SHP77 treated with DMSO at 0.1 percent for 48 hours (cell line): ENCODE data around the gene ITGB2.

Experiments
- DNase-seq: peaks from one replicate; lab custom pipeline; 2025; lab: John Stamatoyannopoulos, UW

Gene ITGB2

GRCh38 chr21:44897326-44898010 lies 23.2 kb downstream of the ITGB2 start:
- no peak for DNase-seq

- no peak for DNase-seq
Measured at GRCh38 chr21:44896561-44897286, 24.0 kb downstream of the ITGB2 start.

- no peak for DNase-seq
Measured at GRCh38 chr21:44895859-44896258, 24.8 kb downstream of the ITGB2 start.

- no peak for DNase-seq
Measured at GRCh38 chr21:44894687-44895302, 25.9 kb downstream of the ITGB2 start.

- DNase-seq = no peak
Measured at GRCh38 chr21:44893948-44894656, 26.6 kb downstream of the ITGB2 start.

DNA sequence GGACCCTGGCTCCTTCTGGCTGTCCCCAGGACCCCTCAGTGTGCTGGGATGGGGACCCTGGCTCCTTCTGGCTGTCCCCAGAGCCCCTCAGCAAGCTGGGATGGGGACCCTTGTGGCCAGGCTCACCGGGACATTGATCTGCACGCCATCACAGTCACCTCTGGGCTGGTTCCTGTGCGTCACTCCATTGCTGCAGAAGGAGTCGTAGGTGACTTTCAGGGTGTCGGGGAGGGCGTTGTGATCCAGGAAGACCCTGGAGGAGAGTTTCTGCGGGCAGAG lies 27.5 kb downstream of the ITGB2 start:
- DNase-seq = no peak

DNA sequence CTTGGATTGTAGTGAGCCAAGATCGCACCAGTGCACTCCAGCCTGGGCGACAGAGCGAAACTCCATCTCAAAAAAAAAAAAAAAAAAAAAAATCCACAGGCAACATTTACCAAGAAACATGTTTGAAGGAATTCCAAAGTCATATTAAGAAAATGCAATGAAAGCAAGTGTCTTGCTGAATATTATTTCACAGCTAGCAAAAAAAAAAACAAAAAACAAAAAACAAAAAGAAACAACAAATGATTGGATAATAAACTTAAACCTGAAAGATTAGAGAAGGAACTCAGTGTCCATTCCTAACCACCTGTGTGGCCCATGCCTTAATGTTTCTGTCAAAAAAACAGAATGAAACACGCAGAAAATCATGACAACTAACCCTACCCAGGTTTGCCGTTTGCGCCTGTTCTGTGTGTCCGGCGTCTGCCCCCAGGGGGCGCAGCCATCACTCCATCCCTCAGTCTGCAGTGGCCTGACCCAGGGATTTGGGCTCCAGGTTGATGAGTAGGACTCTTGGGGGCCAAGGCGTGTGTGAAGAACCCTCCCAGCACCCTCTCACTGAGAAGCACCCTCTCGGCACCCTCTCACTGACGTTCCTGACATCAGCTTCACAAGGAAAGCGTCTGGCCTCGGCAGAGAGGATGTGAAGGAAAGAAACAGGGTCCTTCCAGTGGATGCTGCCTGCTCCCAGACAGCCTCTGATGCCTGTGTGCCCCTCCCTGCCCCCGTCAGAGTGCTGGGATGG lies 28.0 kb downstream of the ITGB2 start:
- no peak for DNase-seq

- DNase-seq = no peak
Measured at GRCh38 chr21:44892095-44892494, 28.6 kb downstream of the ITGB2 start.

- DNase-seq = no peak
Measured at GRCh38 chr21:44891631-44892031, 29.1 kb downstream of the ITGB2 start.

DNA sequence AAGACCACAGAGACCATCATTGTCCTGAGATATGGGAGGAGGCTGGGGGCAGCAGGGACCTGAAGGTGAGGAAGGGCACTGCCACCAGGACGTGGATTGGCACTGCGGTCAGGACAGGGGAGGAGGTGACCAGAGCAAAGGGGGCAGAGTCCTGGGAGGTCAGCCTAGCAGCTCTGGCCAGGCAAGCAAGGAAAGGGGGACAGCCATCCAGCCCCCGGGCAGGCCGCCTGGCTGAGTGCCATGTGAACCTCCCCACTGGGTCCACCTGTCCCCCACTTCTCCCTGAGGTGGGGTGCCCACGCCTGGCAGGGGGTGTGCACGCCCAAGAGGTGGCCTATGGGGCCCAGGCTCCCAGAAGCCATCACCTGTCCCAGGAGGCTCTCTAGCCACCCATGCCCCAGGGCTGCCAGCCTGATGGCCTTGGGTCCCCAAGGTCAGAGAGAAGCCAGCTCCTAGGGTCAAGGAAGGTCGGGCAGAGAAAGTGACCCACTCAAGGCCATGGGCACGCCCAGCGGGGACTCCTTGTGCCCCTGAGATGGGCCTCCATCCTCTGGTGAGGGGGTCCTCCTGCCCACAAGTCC lies 29.6 kb downstream of the ITGB2 start:
- no peak for DNase-seq

- DNase-seq = no peak
Measured at GRCh38 chr21:44890338-44890931, 30.3 kb downstream of the ITGB2 start.

- DNase-seq = no peak
Measured at GRCh38 chr21:44889625-44890337, 30.9 kb downstream of the ITGB2 start.

GRCh38 chr21:44888581-44889550 lies 31.8 kb downstream of the ITGB2 start:
- DNase-seq = no peak

DNA sequence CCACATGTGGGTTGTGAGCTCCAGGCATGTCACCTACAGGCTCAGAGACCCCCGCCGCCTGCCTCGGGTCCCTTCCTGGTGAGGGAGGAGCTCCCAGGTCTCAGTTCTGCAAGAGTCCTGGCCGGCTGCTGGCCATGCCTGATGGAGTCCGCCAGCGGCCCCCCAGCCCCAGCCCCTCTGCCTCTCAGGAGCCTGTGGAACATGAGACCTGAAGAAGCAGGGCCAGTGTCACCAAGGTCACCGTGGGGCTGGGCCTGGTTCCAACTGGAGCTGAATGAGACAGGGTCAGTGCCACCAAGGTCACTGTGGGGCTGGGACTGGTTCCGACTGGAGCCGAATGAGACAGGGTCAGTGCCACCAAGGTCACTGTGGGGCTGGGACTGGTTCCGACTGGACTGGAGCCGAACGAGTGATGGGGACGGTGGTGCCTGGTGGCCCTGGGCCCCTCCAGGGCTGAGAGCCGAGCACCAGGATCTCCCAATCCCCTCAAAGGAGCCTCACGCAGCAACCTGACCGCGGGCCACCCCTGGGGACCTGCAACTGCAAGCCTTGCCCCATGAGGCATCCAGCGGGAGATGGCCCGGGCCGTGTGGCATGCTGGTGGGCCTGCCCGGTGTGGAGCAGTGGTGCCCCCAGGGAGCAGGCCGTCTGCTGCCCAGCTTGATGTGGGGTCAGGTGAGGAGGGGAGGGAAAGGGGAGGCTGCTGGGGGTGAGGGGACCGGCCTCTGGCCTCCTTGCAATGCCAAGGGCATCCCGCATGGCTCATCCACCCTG lies 32.7 kb downstream of the ITGB2 start:
- no peak for DNase-seq

- no peak for DNase-seq
Measured at GRCh38 chr21:44887126-44887806, 33.4 kb downstream of the ITGB2 start.

DNA sequence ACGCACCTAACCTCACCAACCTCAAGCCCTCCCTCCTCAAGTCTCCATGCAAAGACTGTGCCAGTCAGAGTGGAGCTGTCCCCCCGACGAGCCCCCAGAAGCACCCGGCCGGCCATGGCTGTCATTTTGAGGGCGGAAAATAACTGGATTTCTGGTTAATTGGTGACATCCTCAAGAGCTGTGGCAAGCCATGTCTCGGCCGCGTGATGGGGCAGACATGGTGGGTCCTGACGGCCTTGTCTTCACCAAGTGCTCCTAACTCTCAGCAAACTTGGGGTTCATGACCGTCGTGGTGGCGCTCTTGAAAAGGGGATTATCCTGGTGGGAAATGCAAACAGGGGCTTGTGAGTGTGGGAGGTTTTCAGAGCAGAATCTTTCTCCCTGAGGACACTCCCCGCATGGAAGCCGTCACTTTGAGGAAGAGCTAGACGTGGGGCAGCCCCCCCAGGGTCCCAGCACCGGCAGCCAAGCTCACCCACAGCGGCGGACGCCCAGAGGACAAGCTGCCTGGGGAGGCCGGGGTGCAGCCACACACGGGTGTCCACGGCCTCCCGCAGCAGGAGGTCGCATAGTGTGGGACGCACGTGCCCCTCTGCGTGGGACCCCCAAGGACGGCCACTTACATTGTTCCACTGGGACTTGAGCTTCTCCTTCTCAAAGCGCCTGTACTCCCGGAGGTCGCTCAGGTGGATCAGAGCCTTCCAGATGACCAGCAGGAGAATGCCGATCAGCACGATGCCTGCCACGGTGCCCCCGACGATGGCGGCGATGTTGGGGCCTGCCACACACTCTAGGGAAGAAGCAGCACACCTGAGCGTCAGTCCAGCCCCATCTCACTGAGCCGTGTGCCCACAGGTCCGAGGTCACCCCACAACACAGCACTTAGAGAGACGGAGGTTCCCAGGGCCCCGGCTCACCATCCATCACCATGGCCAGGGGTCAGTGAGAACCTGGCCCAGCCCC lies 34.3 kb downstream of the ITGB2 start:
- DNase-seq = no peak

DNA sequence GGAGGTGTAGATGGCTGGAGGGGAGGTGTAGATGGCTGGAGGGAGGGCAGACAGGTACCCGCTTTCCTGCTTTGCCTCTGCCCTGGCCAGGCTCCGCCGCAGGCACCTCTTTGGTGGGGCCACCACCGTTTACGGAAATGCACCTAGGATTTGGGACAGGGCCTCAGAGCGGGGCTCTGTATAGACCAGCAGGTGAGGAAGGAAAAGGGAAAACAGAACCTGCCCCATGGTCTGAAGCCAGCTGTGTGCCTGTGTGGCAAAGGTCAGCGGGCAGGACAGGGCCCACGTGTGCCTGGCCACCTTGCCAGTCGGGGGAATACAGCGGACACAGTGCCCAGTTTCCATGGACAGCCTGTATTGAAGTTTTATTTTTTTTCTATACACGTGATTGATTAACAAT lies 35.1 kb downstream of the ITGB2 start:
- DNase-seq = no peak
